ENCODE results near the gene ADAM11.
A peak's percentile ranks its signal among the peaks of the same experiment; 100 is the strongest.

Gene ADAM11

GRCh38 chr17:44775838-44776621, 17.2 kb downstream of the ADAM11 start:
- no peak for DNase-seq (ENCODE audit: low spot score)

- no peak for DNase-seq (ENCODE audit: low spot score)
Observed at GRCh38 chr17:44776628-44777393, 18.0 kb downstream of the ADAM11 start.

GRCh38 chr17:44777394-44778348, 18.9 kb downstream of the ADAM11 start:
- DNase-seq (ENCODE audit: low spot score): no peak

GRCh38 chr17:44778656-44779210, 19.9 kb downstream of the ADAM11 start:
- no peak for DNase-seq (ENCODE audit: low spot score)

- DNase-seq (ENCODE audit: low spot score): peak; percentile 63
Observed at GRCh38 chr17:44779211-44780025, 20.6 kb downstream of the ADAM11 start.

DNA sequence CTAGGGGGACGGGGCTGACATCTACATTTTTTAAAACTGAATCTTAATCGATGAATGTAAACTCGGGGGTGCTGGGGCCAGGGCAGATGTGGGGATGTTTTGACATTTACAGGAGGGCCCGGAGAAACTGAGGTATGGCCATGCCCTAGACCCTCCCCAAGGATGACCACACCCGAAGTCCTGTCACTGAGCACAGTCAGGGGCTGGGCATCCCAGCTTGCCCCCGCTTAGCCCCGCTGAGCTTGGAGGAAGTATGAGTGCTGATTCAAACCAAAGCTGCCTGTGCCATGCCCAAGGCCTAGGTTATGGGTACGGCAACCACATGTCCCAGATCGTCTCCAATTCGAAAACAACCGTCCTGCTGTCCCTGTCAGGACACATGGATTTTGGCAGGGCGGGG, 21.4 kb downstream of the ADAM11 start:
- DNase-seq (ENCODE audit: low spot score): no peak

DNA sequence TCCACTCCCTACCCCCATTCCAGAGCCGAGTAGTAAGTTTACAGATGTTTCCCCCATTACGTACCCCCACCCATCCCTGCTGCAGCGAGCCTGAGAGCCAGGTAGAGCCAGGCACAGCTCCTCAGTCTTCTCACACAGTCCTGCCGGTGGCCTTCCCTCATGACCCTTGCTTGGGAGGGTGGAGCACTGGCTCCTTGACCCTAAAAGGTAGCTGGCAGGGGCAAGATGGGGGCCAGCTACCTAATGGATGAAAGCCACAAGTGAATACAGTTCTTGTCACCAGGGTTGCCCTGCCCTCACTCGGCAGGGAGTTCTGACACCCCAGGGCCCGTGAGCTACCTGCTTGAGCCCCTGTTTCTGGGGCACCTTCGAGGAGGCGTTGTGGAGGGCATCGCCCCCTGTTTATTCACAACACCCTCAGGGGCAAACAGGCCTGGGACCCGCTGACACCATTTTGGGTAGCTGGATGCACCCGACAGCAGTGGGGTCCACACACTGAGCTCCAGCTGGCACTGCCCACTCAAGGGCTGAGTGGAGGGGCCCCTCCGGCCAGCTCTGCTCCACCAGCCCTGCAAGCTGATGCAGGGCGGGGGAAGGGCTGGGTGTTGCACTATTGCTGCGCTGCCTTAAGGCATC, 22.2 kb downstream of the ADAM11 start:
- DNase-seq (ENCODE audit: low spot score): no peak

- DNase-seq (ENCODE audit: low spot score): no peak
Observed at GRCh38 chr17:44781551-44782325, 22.9 kb downstream of the ADAM11 start.

DNA sequence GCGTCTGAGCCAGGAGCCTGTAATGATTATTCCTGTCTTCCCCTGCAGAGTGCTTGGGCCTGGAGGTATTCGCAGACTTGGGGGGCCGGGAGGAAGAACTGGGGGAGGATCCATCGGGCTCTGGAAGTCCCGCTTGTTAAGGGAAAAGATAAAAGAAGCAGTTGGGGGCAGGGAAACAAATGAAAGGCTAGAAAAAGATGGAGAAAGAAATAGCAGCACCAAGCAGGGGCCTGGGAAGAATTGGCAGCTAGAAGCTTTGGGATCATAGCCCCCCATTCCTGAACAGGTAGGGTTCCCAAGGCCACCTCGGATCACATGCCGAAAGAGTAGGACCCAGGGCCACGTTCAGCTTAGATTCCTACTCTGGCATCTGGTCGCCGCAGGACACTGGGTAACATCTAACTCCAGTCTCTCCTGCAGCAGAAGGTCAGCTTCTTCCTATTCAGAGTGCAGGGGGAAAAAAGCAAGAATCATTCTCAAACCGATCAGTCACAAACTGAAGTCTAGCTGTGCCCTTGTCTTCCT, 23.6 kb downstream of the ADAM11 start:
- DNase-seq (ENCODE audit: low spot score): no peak

DNA sequence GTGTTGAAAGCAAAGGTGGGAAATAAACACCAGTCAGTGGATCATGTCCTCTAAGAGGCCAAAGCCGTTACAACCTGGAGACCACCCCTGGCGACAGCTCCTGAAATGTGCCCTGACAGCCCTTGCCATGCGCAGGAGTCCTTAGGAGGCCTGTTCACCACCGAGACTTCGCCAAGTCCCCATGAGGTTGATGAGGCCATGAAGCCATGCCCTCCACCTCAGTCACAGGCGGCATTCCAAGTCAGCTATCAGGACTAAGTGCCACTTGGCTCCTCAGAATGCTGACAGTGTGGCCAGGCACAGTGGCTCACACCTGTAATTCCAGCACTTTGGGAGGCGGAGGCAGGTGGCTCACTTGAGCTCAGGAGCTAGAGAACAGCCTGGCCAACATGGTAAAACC, 27.1 kb downstream of the ADAM11 start:
- DNase-seq (ENCODE audit: low spot score): no peak

DNA sequence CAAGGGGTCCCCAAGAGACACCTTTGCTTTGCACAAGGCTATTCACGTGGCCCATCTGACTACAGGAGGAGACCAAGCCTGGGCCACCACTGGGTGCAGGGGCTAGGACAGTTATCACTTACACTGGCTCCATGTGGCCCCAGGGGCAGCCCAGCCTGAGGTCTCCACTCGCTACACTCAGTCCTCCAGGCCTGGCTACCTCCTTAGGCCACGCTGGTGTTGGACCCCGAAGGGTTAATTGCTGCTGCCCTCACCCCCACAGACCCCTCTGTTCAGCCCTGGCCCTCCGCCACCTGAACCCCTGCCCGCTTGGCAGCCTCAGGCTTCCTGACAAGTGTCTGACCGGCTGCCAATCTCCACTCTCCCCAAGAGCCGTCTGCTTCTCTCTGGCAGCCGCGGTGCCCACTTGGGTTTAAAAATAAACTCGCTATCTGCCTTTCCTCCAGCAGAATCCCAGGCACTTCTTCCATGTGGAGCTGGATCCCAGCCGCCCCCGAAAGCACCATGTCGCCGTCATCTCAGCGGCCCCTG, 27.8 kb downstream of the ADAM11 start:
- DNase-seq (ENCODE audit: low spot score): no peak

DNA sequence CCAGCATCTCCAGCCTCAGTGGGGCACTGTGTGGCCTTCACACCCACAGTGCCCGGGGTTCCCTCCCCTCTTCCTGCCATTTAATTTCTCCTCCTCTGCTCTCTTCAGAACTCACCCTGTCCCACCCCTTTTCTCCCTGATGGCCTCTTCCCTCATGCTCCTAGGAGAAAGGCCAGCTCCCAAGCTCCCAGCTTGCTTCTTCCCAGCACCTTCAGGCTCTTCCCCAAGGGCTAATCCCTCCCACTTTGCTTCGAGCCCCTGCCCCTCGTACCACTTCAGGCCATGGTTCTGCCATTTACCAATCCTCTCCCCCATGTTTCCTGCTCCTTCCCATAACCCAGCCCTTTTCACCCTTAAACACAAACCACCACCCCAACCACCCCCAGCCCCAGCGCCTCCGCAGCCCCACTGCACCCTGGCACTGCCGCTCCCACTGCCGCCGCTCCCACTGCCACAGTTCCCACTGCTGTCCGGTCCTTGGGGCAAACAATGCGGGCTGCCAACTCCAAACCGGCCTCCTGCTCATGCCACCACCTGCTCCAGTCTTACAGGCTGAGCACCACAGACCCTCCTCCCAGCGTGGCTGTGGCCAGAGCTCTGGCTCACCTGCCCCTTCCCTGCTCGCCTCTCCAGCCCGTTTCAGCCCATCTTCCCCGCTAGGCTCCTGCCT, 28.6 kb downstream of the ADAM11 start:
- no peak for DNase-seq (ENCODE audit: low spot score)

- no peak for DNase-seq (ENCODE audit: low spot score)
Observed at GRCh38 chr17:44788139-44788538, 29.4 kb downstream of the ADAM11 start.

- no peak for DNase-seq (ENCODE audit: low spot score)
Observed at GRCh38 chr17:44792276-44792675, 33.5 kb downstream of the ADAM11 start.

DNA sequence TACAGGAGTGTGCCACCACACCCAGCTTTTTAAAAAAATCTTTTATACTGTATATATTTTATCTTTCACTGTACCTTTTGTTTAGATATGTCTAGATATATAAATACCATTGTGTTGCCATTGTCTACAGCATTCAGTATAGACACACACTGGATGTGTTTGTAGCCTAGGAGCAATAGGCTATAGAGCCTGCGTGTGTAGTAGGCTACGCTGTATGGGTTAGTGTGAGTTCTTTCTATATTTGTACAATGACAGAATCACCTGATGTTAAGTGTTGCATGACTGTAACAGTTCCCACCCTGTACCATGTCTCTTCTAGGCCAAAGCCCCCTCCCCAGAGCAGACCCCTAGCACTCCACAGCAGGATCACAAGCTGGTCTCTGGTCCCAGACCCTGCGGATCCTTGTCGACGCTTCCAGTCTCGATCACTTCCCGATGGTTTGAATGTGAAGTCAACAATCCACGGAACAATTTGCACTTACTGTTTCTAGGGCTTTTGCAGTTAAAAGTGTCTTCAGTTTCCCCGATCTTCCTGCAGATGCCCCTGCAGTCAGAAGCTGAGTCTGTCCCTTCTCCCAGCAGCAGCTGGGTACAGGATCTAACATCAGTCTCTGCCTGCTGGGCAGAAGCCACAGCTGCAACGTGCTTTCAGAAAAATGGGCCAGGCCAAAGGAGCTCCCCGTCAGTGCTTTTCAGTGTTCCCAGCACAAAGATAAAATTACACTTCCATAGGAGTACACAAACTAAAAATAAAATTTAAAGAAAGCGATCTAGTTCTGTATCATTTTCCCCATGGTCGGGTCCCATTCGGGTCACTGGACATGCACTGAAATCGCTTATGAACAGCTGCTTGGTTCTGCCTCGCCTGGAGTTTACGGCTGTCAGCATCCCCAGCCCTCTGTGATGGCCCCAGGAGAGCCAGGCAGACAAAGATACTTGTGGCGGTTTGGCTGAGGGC, 35.4 kb downstream of the ADAM11 start:
- DNase-seq (ENCODE audit: low spot score): no peak

DNA sequence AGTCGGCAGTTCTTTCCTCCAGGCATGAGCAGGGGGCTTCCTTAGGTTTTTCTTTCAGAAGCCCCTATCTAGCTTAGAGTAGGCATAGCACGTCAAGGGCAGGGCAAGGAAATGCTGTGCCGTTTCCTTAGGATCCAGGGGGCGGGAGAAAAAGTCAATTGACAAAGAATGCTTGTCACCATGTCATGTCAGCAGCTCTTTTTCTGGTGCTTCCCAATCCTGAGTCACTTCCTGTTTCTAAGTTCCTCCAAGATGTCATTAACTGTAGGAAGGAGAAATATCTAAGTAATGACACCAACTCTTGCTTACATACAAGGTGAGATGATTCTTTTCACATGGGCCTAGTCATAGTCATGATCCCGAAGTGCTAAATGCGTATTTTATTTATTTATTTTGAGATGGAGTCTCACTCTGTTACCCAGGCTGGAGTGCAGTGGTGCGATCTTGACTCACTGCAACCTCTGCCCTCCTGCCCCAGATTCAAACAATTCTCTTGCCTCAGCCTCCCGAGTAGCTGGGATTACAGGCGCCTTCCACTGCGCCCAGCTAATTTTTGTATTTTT, 36.1 kb downstream of the ADAM11 start:
- DNase-seq (ENCODE audit: low spot score): no peak

DNA sequence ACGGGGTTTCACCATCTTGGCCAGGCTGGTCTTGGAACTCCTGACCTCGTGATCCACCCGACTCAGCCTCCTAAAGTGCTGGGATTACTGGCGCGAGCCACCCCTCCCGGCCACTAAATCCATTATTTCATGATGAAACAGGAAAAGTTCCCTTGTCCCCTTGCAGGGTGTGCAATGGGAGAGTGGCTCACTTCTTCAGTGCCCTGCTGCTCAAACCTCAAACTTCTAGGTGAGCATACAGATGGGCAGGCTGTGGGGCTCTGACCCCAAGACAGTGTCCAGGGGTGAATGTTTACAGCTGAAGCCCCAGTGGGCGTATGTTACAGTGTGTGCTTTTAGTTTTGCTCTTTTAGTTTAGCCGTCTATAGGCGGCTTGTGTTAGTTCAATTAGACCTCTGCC, 36.6 kb downstream of the ADAM11 start:
- DNase-seq (ENCODE audit: low spot score): no peak
